HG03457 (cell line): ENCODE results near the gene TESMIN.

Experiments
- ATAC-seq: cut with Tn5 transposase; IDR thresholded peaks from one replicate; pipeline ENCODE4 v1.9.1; 2021; ENCODE audit warnings: moderate number of reproducible peaks; ENCODE audit not compliant: unreplicated experiment

Gene TESMIN

GRCh38 chr11:68763181-68763721 lies 11.9 kb upstream of the TESMIN start:
- ATAC-seq = no peak

GRCh38 chr11:68762481-68762880 lies 11.2 kb upstream of the TESMIN start:
- ATAC-seq = no peak

GRCh38 chr11:68761801-68762200 lies 10.5 kb upstream of the TESMIN start:
- no peak for ATAC-seq

GRCh38 chr11:68759991-68760390 lies 8.7 kb upstream of the TESMIN start:
- ATAC-seq = no peak

GRCh38 chr11:68757711-68758110 lies 6.4 kb upstream of the TESMIN start:
- no peak for ATAC-seq

- no peak for ATAC-seq
Measured at GRCh38 chr11:68756171-68756766, 4.9 kb upstream of the TESMIN start.

- ATAC-seq = no peak
Measured at GRCh38 chr11:68753300-68753699, 2.0 kb upstream of the TESMIN start.

GRCh38 chr11:68751004-68751325 lies 355 bp downstream of the TESMIN start:
- no peak for ATAC-seq

GRCh38 chr11:68750195-68751003 lies 921 bp downstream of the TESMIN start:
- no peak for ATAC-seq

GRCh38 chr11:68749229-68750123 lies 1.8 kb downstream of the TESMIN start:
- ATAC-seq = no peak

- ATAC-seq = no peak
Measured at GRCh38 chr11:68748061-68748460, 3.3 kb downstream of the TESMIN start.

- ATAC-seq = no peak
Measured at GRCh38 chr11:68743539-68743938, 7.8 kb downstream of the TESMIN start.

GRCh38 chr11:68741463-68741862 lies 9.9 kb downstream of the TESMIN start:
- no peak for ATAC-seq

- ATAC-seq = no peak
Measured at GRCh38 chr11:68735646-68736045, 15.7 kb downstream of the TESMIN start.

- no peak for ATAC-seq
Measured at GRCh38 chr11:68735125-68735524, 16.2 kb downstream of the TESMIN start.

GRCh38 chr11:68734111-68734510 lies 17.2 kb downstream of the TESMIN start:
- ATAC-seq = no peak

- no peak for ATAC-seq
Measured at GRCh38 chr11:68727783-68728182, 23.5 kb downstream of the TESMIN start.

- ATAC-seq = no peak
Measured at GRCh38 chr11:68724293-68724692, 27.0 kb downstream of the TESMIN start.

GRCh38 chr11:68722143-68722542 lies 29.2 kb downstream of the TESMIN start:
- no peak for ATAC-seq

GRCh38 chr11:68721075-68721474 lies 30.2 kb downstream of the TESMIN start:
- no peak for ATAC-seq

- no peak for ATAC-seq
Measured at GRCh38 chr11:68715456-68716122, 35.7 kb downstream of the TESMIN start.
